Measurements from ENCODE around the gene ASAP2. TPM values are rescaled to one million over a fixed set of nuclear protein-coding genes. Genes with fewer than 3 reads are reported as not detected.

The ASAP2 gene
- total RNA-seq, 1 experiment from 2014 or later, result 14.3 TPM

- DNase-seq (ENCODE audit: low spot score) (no peak), ATAC-seq (no peak)
- Mint-ChIP-seq H3K4me1 (peaks cover 5% of the 10 kb centered on the region), H3K9me3 (no peaks in the 10 kb centered on the region), H3K36me3 (peaks cover 10% of the 10 kb centered on the region; the same call in 1 of the 2 replicates), H3K27me3 (ENCODE audit: low read depth) (no peaks in the 10 kb centered on the region), H3K4me3 (no peak overlapping the region), H3K27ac (no peak overlapping the region)
- ChIA-PET CTCF (interaction anchor here (0.5 to 1.4 kb wide), 3 partner anchors 12 to 147 kb away, joined by 3 to 5 read pairs (median 3); no protein-coding TSS in a partner anchor), POLR2A (no interaction called here)
- TF ChIP-seq PRRX2 (CRISPR knock-in tag; IDR thresholded peaks at IDR 0.05), result no peak
- 0 out of 2 replicates have a peak, but pooled peaks have one; percentile 19 for TF ChIP-seq USF2 (CRISPR knock-in tag; IDR thresholded peaks at IDR 0.05)
These were observed 139.4 kb downstream of the ASAP2 start for GRCh38 chr2:9345997-9346396.

- POLR2A ChIA-PET, result no interaction called here
- Mint-ChIP-seq H3K27me3 (ENCODE audit: low read depth) (no peaks in the 10 kb centered on the region), H3K4me1 (peaks cover 5% of the 10 kb centered on the region), H3K36me3 (peaks cover 7% of the 10 kb centered on the region; the same call in 1 of the 2 replicates), H3K4me3 (no peak overlapping the region), H3K27ac (peak overlapping the region; percentile 74), H3K9me3 (no peaks in the 10 kb centered on the region)
- no peak; the same call in 1 of the 2 replicates for ATAC-seq
- CTCF ChIA-PET, result interaction anchor here (1.0 to 1.6 kb wide), 3 partner anchors 13 to 203 kb away, joined by 3 read pairs; no protein-coding TSS in a partner anchor
- no peak for DNase-seq (ENCODE audit: low spot score)
- TF ChIP-seq ZNF121 (CRISPR knock-in tag; IDR thresholded peaks at IDR 0.05) (no peak), TEAD1 (CRISPR knock-in tag; IDR thresholded peaks at IDR 0.05) (no peak), ARID4B (CRISPR knock-in tag; IDR thresholded peaks at IDR 0.05; ENCODE audit: borderline replicate concordance) (no peak), SMAD4 (CRISPR knock-in tag; IDR thresholded peaks at IDR 0.05) (no peak), ZNF532 (CRISPR knock-in tag; IDR thresholded peaks at IDR 0.05; ENCODE audit: borderline replicate concordance) (no peak), ATF2 (CRISPR knock-in tag; IDR thresholded peaks at IDR 0.05; ENCODE audit: borderline replicate concordance, low read depth) (no peak), CREM (CRISPR knock-in tag; IDR thresholded peaks at IDR 0.05) (no peak), ELF4 (CRISPR knock-in tag; IDR thresholded peaks at IDR 0.05; ENCODE audit: low read depth) (no peak), FOXP4 (CRISPR knock-in tag; IDR thresholded peaks at IDR 0.05) (no peak), JAZF1 (CRISPR knock-in tag; IDR thresholded peaks at IDR 0.05) (no peak)
These were observed 140.3 kb downstream of the ASAP2 start for GRCh38 chr2:9346885-9347284.

Measured in WTC11 (cell line).